ENCODE measurements around the gene NBL1.

NBL1 gene

GRCh38 chr1:19703280-19703679 is 59.2 kb downstream of the NBL1 start:
- DNase-seq (ENCODE audit: low read depth), result no peak

DNA sequence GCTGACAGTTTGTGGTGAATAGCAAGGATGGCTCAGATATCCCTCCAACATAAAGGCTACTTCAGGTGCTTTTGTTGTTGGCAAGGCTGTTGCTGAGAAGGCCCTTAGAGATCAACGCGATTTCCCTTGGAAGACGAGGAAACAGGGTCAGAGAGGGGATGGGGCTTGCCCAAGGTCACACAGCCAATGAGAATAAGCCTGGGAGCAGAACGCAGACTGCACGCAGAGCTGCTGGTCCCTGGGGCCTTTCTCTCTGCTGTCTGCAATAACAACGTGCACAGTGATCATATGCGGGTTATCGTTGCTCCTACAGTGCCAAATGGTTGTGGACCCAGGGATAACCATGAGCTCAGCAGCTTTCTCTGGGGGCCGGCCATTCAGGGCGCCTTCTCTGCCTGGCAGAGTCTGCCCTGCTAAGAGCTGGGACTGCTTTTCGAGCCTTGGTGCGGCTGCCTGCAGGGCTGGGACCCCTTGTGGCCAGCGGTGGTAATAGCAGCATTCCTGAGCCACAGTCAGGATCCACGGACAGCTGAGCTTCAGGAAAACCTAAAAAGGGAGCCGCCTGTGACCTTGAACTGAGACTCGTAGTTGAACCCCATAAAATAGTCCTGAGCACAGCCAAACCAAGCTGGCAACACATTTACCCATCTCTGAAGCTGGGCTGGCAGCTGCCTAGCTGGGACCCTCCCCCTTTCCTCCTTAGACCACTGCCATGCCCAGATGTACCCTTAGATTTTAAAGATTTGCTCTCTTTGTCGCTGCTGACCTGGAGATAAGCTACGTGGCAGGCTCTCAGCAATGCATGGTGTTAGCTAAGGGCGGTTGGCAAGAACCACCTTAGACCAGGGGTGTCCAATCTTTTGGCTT is 60.4 kb downstream of the NBL1 start:
- DNase-seq (ENCODE audit: low read depth), result peak; percentile 6

- DNase-seq (ENCODE audit: low read depth), result no peak
Observed at GRCh38 chr1:19705464-19705863, 61.4 kb downstream of the NBL1 start.

- DNase-seq (ENCODE audit: low read depth), result no peak
Observed at GRCh38 chr1:19706136-19706535, 62.0 kb downstream of the NBL1 start.

Measured in GM04503 (cell line).